Measurements from ENCODE around the gene AGAP1. TPM values are rescaled to one million over a fixed set of nuclear protein-coding genes. Genes with fewer than 3 reads are reported as not detected.

Gene AGAP1
- total RNA-seq, 2 donors from 2014 or later, result 22.5 to 23.9 TPM

- no peak for DNase-seq
- intact Hi-C loops (cut with DNase I), result no loop called here
- no peak for ATAC-seq
Measured at GRCh38 chr2:235504441-235505180, 10.8 kb downstream of the AGAP1 start.

- ATAC-seq (peak in 1 of 2 donors; percentile 30), DNase-seq (no peak)
Measured at GRCh38 chr2:235505181-235505741, 11.4 kb downstream of the AGAP1 start.

DNA sequence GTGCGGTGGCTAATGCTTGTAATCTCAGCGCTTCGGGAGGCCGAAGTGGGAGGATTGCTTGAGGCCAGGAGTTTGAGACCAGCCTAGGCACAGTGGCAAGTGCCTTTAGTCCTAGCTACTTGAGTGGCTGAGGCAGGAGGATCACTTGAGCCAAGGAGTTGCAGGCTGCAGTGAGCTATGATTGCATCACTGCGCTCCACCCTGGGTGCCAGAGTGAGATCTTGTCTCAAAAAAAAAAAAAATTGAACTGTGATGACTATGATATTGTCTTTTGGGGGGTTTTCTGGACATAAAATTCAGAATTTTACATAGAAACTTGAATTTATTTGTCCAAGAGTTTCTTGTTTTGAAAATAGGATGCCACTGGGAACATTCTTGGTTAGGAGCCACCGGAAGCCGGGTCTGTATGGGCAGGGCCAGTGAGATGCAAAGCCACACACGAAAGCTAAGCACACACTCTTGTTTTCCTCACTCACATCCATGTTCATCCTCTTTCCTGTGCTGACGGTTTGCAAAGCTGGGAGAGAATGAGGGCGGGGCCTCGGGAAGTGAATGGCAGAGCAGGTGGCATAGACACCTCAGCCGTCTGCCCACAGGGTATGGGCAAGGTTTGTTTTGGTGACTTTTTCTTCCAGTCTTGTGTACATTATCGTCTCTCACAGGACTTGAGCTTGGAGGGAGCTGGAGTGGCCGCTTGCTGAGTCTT, 12.6 kb downstream of the AGAP1 start:
- intact Hi-C loops (cut with DNase I), result no loop called here

More at GRCh38 chr2:235505181-235505741, 11.4 kb downstream of the AGAP1 start:
- intact Hi-C loops (cut with DNase I), result no loop called here

GRCh38 chr2:235506997-235507615, 13.3 kb downstream of the AGAP1 start:
- no peak for ATAC-seq
- intact Hi-C loops (cut with DNase I), result no loop called here

More for the DNA sequence above, 12.6 kb downstream of the AGAP1 start:
- DNase-seq (no peak), ATAC-seq (no peak)

DNA sequence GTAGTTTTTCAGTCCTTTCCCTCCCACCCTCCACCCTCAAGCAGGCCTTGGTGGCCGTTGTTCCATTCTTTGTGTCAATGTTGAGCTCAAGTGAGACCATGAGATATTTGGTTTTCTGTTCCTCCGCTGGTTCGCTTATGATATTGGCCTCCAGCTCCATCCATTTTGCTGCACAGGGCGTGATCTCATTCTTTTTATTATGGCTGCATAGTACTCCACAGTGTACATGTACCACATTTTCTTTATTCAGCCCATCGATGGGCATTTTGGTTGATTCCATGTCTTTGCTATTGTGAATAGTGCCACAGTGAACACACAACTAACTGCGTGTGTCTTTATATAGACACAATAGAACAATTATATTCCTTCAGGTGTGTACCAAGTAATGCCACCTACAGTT, 14.1 kb downstream of the AGAP1 start:
- DNase-seq (no peak), ATAC-seq (no peak)
- intact Hi-C loops (cut with DNase I), result no loop called here

More at GRCh38 chr2:235506997-235507615, 13.3 kb downstream of the AGAP1 start:
- DNase-seq, result no peak

- DNase-seq, result peak; percentile 4
- intact Hi-C loops (cut with DNase I), result no loop called here
- no peak for ATAC-seq
Measured at GRCh38 chr2:235508371-235509160, 14.7 kb downstream of the AGAP1 start.

GRCh38 chr2:235510318-235510717, 16.5 kb downstream of the AGAP1 start:
- ATAC-seq, result no peak
- DNase-seq, result no peak
- intact Hi-C loops (cut with DNase I), result no loop called here

- DNase-seq (peak; percentile 22), ATAC-seq (peak; percentile 65 to 94)
- intact Hi-C loops (cut with DNase I), result no loop called here
Measured at GRCh38 chr2:235511187-235511661, 17.4 kb downstream of the AGAP1 start.

- intact Hi-C loops (cut with DNase I), result no loop called here
- DNase-seq, result peak; percentile 3
Measured at GRCh38 chr2:235511751-235512698, 18.2 kb downstream of the AGAP1 start.

DNA sequence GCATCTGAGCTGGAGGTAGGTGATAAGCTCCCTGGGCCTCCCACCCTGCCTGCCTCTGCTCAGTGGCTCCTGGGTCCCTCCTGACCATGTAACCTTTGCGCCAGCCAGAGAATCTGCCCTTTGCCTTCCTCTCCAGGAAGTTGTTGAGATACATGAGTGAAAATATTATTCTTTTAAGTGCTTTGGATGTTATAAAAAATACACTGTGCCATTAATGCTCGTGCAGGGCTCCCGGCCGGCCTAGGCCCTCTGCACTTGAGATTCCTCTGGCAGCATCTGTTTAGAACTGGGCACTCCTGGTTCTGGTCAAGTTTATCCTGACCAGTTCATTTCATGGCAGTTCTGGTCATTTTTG, 18.8 kb downstream of the AGAP1 start:
- intact Hi-C loops (cut with DNase I), result no loop called here
- ATAC-seq (no peak), DNase-seq (peak; percentile 12)

More at GRCh38 chr2:235511751-235512698, 18.2 kb downstream of the AGAP1 start:
- no peak for ATAC-seq

- intact Hi-C loops (cut with DNase I), result no loop called here
- DNase-seq, result peak; percentile 17
- no peak for ATAC-seq
Measured at GRCh38 chr2:235513984-235514626, 20.3 kb downstream of the AGAP1 start.

- ATAC-seq (no peak), DNase-seq (peak; percentile 6)
- intact Hi-C loops (cut with DNase I), result no loop called here
Measured at GRCh38 chr2:235514627-235515363, 21.0 kb downstream of the AGAP1 start.

DNA sequence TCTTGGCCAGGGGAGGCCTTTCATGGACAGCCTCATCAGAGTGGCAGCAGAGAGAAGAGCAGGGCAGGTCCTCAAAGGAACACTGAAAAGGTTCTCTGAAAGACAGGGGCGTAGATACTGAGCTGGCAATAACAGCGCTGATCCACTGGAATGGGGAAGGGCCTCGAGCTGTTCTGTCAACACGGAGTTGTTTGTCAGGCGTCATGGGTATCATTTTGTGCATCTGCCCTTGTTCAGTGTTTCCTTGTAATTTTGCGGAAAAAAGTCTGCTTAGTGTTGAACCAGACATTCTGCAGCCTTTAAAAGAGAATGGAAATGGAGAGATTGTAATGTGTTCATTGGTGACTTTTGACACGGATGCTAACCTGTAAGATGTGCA, 21.5 kb downstream of the AGAP1 start:
- DNase-seq (no peak), ATAC-seq (no peak)
- intact Hi-C loops (cut with DNase I), result no loop called here

DNA sequence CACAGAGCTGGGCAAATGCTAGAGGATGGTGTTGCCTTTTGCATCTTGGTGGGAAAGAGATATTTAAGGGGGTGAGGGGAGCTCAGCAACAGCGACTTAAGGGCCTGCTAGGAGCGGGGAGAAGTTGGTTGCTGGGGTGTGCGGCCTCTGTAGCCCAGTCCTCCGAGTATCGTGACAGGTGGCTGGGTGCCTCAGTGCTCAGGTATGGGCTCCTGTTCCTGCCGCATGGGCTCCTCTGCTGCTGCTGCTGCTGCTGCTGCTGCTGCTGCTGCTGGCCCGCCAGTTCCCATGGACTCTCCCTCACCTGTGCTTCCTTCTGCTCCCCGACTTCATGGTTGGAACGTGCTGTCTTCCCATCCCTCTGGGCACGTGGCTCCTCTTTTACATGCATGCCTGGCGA, 22.0 kb downstream of the AGAP1 start:
- ATAC-seq, result no peak
- intact Hi-C loops (cut with DNase I), result no loop called here
- DNase-seq, result peak; percentile 1

GRCh38 chr2:235516257-235516656, 22.4 kb downstream of the AGAP1 start:
- DNase-seq, result no peak
- intact Hi-C loops (cut with DNase I), result no loop called here
- ATAC-seq, result no peak

DNA sequence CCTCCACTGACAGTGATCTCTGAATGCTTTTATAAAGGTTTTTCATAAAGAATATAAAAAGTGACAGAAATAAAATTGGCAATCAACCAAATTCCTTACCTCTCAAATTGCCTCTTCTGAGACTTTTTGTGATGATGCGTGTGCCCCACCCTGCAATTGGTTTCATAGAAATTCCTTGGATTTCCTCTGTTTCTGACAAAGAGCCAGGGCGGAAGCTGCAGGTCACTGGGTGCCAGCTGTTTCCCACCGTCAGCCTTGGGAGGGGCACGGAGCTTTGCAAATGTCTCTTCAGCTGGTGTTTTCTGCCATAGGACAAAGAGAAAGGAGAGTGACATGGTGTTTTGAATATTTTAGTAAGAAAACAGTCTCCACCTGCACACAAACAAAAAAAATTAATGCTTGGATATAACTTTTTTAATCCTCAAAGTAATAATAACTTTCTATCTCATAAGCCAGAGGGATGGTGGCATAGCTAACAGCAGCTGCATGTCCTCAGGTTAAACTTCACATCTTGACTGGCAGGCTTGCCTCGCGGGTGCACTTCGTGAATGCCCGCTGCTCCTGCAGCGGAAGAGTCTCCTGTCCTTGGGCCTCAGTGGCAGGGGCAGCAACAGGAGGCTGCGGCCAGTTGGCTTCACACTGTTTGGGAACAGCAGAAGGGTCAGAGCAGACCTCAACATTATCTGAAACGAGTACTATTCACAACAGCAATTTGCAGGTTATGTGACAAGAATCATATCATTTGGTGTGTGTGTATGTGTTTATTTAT, 24.7 kb downstream of the AGAP1 start:
- intact Hi-C loops (cut with DNase I), result no loop called here
- DNase-seq (peak; percentile 48), ATAC-seq (no peak)
